Tibial artery (tissue), 4 donors: Measurements from ENCODE around the gene MYO5B.

Experiments used
- DNase-seq, 2 donors: peaks; one replicate each; pipeline ENCODE4 v3.0.0-alpha.2; 2019
- H3K27ac ChIP-seq, 2 donors: fragments of 200-600 bp; sonication (generic) in 1 of 2; 1 replicate in 1 of 2; 2 replicates in 1 of 2; pipeline ENCODE4 v1.5.1; 2018 to 2019; ENCODE audit warnings: mild to moderate bottlenecking in 1 of 2
- H3K27me3 ChIP-seq, 2 donors: fragments of 200-600 bp; sonication (generic) in 1 of 2; one replicate each; pipeline versions ENCODE4 v1.5.1 to v1.6.0; 2016 to 2019
- H3K36me3 ChIP-seq, 3 donors: fragments of 200-600 bp; sonication (generic) in 2 of 3; one replicate each; pipeline ENCODE4 v1.5.1; 2016 to 2019; ENCODE audit warnings: mild to moderate bottlenecking in 2 of 3
- H3K4me1 ChIP-seq, 4 donors: fragments of 200-600 bp; sonication (generic) in 2 of 4; 1 replicate in 3 of 4; 2 replicates in 1 of 4; pipeline ENCODE4 v1.5.1; 2016 to 2019
- H3K4me3 ChIP-seq, 2 donors: fragments of 200-600 bp; sonication (generic) in 1 of 2; 1 replicate in 1 of 2; 2 replicates in 1 of 2; pipeline ENCODE4 v1.5.1; 2018 to 2019; ENCODE audit warnings: mild to moderate bottlenecking in 2 of 2
- H3K9me3 ChIP-seq, 3 donors: fragments of 200-600 bp; sonication (generic) in 1 of 3; one replicate each; pipeline ENCODE4 v1.5.1; 2016 to 2019
- intact Hi-C: fragments of 100-400 bp; cut with DNase I; formaldehyde crosslinking; loops from one replicate; pipeline ENCODE4 v1.15.0; 2023; ENCODE audit warnings: low total_unique reads
- TF ChIP-seq, protein P1 (sequence below), 2 experiments: fragments of 200-600 bp in 1 of 2; fragments of 450-650 bp in 1 of 2; IDR thresholded peaks; one replicate each; pipeline ENCODE4 v1.5.1; 2017 to 2019; ENCODE audit warnings: antibody characterized with exemption in 2 of 2, mild to moderate bottlenecking in 1 of 2, moderate library complexity in 1 of 2

The MYO5B gene

DNA sequence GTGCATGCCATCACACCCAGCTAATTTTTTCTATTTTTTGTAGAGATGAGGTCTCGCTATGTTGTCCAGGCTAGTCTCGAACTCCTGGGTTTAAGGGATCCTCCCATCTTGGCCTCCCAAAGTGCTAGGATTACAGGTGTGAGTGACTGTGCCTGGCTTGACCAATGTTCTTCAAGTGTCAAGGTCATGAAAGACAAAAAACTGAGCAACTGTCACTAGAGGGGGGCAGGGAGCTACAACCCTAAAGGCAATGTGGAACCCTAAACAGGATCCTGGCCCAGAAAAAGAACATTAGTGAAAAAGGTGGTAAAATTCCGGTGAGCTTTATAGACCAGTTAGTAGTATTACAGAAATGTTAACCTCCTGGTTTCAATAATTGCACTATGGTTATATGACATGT is 7.3 kb downstream of the MYO5B start:
- intact Hi-C loops, result no loop called here
- H3K36me3 ChIP-seq, result no peaks in the 10 kb centered on the region
- H3K27me3 ChIP-seq, result peaks cover 0 to 7% of the 10 kb centered on the region in 2 donors
- no peaks in the 10 kb centered on the region for H3K9me3 ChIP-seq
- no peak overlapping the region for H3K4me3 ChIP-seq
- TF ChIP-seq, protein P1, sequence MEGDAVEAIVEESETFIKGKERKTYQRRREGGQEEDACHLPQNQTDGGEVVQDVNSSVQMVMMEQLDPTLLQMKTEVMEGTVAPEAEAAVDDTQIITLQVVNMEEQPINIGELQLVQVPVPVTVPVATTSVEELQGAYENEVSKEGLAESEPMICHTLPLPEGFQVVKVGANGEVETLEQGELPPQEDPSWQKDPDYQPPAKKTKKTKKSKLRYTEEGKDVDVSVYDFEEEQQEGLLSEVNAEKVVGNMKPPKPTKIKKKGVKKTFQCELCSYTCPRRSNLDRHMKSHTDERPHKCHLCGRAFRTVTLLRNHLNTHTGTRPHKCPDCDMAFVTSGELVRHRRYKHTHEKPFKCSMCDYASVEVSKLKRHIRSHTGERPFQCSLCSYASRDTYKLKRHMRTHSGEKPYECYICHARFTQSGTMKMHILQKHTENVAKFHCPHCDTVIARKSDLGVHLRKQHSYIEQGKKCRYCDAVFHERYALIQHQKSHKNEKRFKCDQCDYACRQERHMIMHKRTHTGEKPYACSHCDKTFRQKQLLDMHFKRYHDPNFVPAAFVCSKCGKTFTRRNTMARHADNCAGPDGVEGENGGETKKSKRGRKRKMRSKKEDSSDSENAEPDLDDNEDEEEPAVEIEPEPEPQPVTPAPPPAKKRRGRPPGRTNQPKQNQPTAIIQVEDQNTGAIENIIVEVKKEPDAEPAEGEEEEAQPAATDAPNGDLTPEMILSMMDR (IDR thresholded peaks at IDR 0.05), result no peak
- no peak for DNase-seq
- H3K4me1 ChIP-seq, result no peaks in the 10 kb centered on the region
- H3K27ac ChIP-seq, result no peak overlapping the region

DNA sequence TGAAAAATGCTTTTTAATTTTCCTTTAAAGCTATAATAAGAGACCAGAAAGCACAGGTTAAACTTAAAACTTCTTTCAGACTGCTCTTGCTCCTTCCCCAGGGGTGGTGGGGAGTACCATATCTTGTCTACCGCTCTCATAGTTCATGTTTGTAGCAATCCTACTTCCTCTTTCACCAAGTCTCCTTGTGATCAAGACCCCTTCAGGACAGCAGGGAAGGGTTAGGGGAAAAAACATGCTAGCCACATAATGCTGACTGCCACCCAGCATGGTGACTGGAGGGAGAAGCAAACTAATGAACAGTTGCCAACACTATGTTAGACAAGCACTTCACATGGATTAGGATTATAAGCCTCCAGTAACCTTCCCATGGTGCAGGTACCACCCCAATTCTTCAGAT is 8.6 kb downstream of the MYO5B start:
- no peaks in the 10 kb centered on the region for H3K36me3 ChIP-seq
- TF ChIP-seq, protein P1 (IDR thresholded peaks at IDR 0.05), result no peak
- no peaks in the 10 kb centered on the region for H3K4me1 ChIP-seq
- H3K9me3 ChIP-seq, result no peaks in the 10 kb centered on the region
- no peak for DNase-seq
- intact Hi-C loops, result no loop called here
- H3K4me3 ChIP-seq, result no peak overlapping the region
- H3K27ac ChIP-seq, result no peak overlapping the region
- peaks cover 0 to 7% of the 10 kb centered on the region in 2 donors for H3K27me3 ChIP-seq

DNA sequence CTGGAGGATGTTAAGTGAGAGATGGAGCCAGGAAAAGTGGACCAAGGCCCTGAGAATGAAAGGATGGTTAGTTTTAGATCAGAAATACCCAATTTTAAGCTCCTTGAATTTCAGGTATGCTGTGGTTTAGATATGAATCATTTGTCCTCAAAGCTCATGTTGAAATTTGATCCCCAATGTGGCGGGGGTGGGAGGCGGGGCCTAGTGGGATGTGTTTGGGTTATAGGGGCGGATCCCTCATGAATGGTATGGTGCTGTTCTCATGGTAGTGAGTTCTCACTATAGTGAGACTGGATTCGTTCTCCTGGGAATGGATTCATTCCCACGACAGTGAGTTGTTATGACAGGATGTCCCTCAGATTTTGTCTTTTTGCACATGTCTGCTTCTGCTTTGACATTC is 11.4 kb downstream of the MYO5B start:
- intact Hi-C loops, result no loop called here
- Histone ChIP-seq H3K4me3 (no peak overlapping the region), H3K4me1 (no peaks in the 10 kb centered on the region), H3K9me3 (no peaks in the 10 kb centered on the region), H3K36me3 (no peaks in the 10 kb centered on the region), H3K27ac (no peak overlapping the region), H3K27me3 (peaks cover 0 to 7% of the 10 kb centered on the region in 2 donors)
- TF ChIP-seq, protein P1 (IDR thresholded peaks at IDR 0.05), result no peak
- no peak for DNase-seq

DNA sequence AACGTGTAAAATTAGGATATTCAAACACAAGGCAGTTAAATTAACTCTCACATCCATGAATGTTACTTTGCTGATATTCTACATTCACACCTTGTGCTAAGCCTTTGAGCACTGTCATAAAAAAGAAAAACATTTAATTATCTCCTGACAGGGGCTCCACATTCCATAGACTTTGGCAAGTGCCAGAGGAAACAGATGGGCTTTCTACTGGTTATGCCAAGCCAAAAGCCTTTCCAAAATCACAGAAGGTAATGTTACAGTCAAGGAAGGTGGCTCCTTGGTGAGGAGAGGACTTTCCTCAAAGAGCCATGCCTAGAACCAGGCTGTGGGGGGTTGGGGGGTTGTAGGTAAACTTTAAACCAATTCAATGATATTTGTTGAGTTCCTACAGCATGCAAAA is 12.4 kb downstream of the MYO5B start:
- no peaks in the 10 kb centered on the region for H3K4me1 ChIP-seq
- no peak overlapping the region for H3K4me3 ChIP-seq
- H3K27ac ChIP-seq, result no peak overlapping the region
- intact Hi-C loops, result no loop called here
- DNase-seq, result no peak
- peaks cover 0 to under 1% of the 10 kb centered on the region in 2 donors for H3K27me3 ChIP-seq
- no peaks in the 10 kb centered on the region for H3K9me3 ChIP-seq
- TF ChIP-seq, protein P1 (IDR thresholded peaks at IDR 0.05), result no peak
- no peaks in the 10 kb centered on the region for H3K36me3 ChIP-seq

DNA sequence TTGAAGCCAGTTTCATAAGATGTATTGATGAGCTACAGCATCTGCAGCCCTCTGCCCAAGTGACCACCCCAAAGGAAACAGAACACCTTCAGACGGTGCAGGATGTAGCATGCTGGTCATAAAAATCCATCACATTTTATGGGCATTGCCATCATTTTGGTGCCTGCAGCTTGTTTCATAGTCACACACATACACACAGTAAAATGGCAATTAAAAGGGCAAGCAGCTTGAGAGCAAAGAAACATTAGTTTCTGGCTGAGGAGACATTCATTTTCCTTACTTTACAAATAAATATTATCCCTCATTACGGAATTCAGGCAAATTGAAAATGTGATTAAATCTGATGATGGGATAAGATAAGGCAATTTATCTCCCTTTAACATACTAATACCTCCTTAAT is 13.4 kb downstream of the MYO5B start:
- DNase-seq, result no peak
- no peaks in the 10 kb centered on the region for H3K27me3 ChIP-seq
- no peak overlapping the region for H3K4me3 ChIP-seq
- H3K9me3 ChIP-seq, result no peaks in the 10 kb centered on the region
- TF ChIP-seq, protein P1 (IDR thresholded peaks at IDR 0.05), result no peak
- H3K36me3 ChIP-seq, result no peaks in the 10 kb centered on the region
- intact Hi-C loops, result no loop called here
- H3K27ac ChIP-seq, result no peak overlapping the region
- H3K4me1 ChIP-seq, result no peaks in the 10 kb centered on the region

DNA sequence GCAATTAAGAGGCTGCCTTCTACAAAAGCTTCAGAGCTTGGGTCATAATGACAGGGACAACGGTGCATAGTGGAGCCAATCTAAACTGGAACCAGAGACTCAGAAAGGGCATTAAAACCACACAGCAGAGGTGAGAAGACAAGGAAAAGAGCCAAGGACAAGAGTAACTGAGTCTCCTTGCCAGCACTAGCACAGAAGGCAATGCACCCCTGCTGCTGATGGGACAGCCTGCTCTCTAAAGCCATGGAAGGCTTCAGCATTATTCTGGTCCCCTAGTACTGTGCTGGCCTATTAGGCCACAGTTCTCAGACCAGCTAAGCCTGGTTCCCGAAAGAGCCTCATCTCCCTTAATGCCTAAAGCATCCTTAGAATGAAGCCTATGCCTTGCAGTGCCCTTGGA is 15.5 kb downstream of the MYO5B start:
- Histone ChIP-seq H3K27ac (no peak overlapping the region), H3K4me1 (no peaks in the 10 kb centered on the region), H3K27me3 (no peaks in the 10 kb centered on the region), H3K36me3 (no peaks in the 10 kb centered on the region), H3K9me3 (no peaks in the 10 kb centered on the region), H3K4me3 (no peak overlapping the region)
- TF ChIP-seq, protein P1 (IDR thresholded peaks at IDR 0.05), result no peak
- no peak for DNase-seq
- intact Hi-C loops, result no loop called here
